Panc1 (cell line): Measurements from ENCODE around the gene KRTAP5-6.

Experiments
- CTCF ChIP-seq: fragments of 450-650 bp; IDR thresholded peaks from 2 replicates; pipeline ENCODE4 v1.5.1; 2017; ENCODE audit warnings: mild to moderate bottlenecking
- TCF7L2 ChIP-seq: IDR thresholded peaks from 2 replicates; pipeline ENCODE4 v1.6.1; 2011; ENCODE audit warnings: mild to moderate bottlenecking, low read depth, low read length, inconsistent platforms
- TF ChIP-seq, protein P1 (sequence below), 2 experiments: IDR thresholded peaks; 2 replicates each; pipeline ENCODE4 v1.6.1; 2011 to 2012; ENCODE audit warnings: low read depth in 2 of 2, control low read depth in 1 of 2, low read length in 1 of 2, mild to moderate bottlenecking in 1 of 2, moderate library complexity in 1 of 2; ENCODE audit not compliant: insufficient read depth in 1 of 2

DNA sequence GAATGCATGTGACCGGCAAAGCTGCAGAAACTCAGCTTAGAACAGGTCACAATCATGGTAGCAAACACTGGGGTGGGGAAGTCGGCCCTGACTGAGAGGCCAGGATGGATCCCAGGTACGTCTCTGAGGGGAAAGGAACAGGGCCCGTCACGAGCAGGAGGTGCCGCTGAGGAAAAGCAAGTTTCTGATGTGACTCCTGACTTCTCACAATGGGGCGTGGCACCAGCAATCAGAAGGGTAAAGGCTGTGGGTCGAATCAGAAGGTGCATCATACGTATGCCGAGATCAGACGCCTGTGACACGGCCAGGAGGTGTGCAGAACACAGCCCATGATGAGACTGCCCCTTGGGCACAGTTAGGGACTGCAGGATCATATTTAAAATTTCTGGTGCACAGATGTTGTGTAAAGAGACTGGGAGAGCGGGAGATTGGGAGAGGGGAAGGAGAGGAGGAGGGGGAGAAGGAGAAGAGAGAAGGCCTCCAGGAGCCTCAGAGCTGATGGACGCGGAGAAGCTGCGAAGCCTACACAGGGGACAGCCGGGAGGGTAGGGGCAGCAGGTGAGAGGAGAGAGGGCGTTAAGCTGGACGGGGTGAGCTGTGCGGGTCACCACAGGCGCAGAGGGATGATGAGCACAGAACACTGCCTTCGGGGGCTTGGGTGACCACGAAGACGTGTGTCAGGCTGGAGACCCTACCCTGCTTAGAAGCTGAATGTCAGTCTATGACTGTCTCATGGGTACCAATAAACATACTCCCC, 36.7 kb upstream of the KRTAP5-6 start:
- no peak for TF ChIP-seq CTCF
- no peak for TF ChIP-seq TCF7L2
- TF ChIP-seq, protein P1, sequence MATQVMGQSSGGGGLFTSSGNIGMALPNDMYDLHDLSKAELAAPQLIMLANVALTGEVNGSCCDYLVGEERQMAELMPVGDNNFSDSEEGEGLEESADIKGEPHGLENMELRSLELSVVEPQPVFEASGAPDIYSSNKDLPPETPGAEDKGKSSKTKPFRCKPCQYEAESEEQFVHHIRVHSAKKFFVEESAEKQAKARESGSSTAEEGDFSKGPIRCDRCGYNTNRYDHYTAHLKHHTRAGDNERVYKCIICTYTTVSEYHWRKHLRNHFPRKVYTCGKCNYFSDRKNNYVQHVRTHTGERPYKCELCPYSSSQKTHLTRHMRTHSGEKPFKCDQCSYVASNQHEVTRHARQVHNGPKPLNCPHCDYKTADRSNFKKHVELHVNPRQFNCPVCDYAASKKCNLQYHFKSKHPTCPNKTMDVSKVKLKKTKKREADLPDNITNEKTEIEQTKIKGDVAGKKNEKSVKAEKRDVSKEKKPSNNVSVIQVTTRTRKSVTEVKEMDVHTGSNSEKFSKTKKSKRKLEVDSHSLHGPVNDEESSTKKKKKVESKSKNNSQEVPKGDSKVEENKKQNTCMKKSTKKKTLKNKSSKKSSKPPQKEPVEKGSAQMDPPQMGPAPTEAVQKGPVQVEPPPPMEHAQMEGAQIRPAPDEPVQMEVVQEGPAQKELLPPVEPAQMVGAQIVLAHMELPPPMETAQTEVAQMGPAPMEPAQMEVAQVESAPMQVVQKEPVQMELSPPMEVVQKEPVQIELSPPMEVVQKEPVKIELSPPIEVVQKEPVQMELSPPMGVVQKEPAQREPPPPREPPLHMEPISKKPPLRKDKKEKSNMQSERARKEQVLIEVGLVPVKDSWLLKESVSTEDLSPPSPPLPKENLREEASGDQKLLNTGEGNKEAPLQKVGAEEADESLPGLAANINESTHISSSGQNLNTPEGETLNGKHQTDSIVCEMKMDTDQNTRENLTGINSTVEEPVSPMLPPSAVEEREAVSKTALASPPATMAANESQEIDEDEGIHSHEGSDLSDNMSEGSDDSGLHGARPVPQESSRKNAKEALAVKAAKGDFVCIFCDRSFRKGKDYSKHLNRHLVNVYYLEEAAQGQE (IDR thresholded peaks at IDR 0.05; ENCODE audit: insufficient read depth in 1 of 2, low read depth in 2 of 2, low read length in 1 of 2): no peak
